Stimulated activated CD8-positive, alpha-beta memory T cell treated with anti-CD3 and anti-CD28 coated beads, Interleukin-7, amount 100 ng/mL, for 24 hours (primary cell): ENCODE measurements around the gene FBXL20.
"Not testable (repeated sequence)": the region's sequence is repeated elsewhere in the genome, so short reads cannot be mapped to it uniquely, and the experiment has no call there.

Experiments used
- DNase-seq: peaks from one replicate; pipeline ENCODE4 v3.0.0-alpha.2; 2020; ENCODE audit warnings: low read depth

Gene FBXL20

GRCh38 chr17:39401412-39402243 lies at the start of gene FBXL20:
Gene FBXL20, minus strand, starts transcription at chr17:39401626. Its CDS starts 224 bp downstream, at chr17:39401402.
- peak; percentile 84 for DNase-seq

DNA sequence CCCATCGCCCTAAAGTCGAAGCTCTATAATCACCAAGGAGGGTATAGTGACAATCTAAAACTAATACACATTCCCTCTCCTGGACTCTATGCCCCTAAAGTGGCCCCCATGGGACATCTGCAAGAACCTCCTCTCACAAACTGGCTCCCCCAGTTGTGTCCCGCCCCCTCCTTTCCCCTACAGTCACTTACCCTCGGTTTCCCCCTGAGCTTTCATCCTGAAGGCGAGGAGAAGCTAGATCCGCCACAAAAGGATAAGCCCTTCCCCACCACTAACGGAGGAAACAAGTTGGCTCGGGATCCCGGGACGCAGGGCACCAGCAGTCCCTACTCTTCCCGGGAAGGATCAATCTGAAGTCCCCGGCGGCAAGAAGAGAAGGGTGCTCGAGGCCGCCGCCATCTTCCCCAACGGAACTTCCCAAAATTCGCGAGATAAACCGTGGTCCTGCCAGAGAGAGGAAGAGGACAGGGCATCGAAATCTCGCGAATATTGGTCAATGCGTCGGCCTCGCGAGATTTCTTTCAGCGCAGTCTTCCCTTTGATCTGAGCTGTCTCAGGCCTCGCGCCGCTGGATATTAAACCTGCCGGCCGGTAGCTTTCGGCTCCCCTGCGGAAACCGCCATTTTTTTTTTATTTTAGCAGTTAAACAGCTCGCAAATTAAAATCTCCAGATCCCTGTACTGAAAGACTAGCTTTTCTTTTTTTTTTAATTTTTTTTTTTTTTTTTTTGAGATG lies 49.6 kb upstream of the FBXL20 start, which contains the start of gene MED1:
TSS of gene MED1 (minus strand) at position 417 of the 735 bp plus-strand sequence. CDS start at position 216, 201 bp downstream.
- DNase-seq, result peak; percentile 74

DNA sequence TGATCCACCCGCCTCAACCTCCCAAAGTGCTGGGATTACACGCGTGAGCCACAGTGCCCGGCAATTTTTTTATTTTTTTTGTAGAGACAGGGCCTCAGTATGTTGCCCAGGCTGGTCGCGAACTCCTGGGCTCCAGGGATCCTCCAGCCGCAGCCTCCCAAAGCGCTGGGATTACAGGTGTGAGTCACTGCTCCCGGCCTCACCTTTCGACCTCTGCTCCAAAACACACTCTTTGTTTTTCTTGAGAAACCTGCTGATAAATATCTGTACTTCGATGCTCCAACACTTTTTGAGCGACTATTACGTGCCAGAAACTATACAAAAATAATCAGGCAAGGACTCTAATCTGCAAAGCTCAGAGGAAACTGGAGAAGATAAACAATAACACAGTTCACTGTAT lies 48.6 kb upstream of the FBXL20 start:
- DNase-seq, result no peak

GRCh38 chr17:39447561-39447960 lies 46.1 kb upstream of the FBXL20 start:
- DNase-seq, result no peak

- DNase-seq, result no peak
Measured at GRCh38 chr17:39443326-39443725, 41.9 kb upstream of the FBXL20 start.

DNA sequence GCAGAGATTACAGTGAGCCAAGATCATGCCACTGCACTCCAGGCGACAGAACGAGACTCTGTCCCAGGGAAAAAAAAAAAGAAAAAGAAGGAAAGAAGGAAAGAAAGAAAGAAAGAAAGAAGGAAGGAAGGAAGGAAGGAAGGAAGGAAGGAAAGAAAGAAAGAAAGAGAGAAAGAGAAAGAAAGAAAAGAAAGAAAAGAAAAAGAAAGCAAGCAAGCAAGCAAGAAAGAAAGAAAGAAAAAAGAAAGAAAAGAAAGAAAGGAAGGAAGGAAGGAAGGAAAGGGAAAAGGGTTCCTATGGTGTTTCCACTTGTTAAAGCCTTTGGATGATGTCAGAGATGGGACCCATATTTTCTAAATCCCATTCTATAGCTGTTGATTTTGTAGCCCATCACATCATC lies 38.4 kb upstream of the FBXL20 start:
- DNase-seq, result not testable (repeated sequence)

DNA sequence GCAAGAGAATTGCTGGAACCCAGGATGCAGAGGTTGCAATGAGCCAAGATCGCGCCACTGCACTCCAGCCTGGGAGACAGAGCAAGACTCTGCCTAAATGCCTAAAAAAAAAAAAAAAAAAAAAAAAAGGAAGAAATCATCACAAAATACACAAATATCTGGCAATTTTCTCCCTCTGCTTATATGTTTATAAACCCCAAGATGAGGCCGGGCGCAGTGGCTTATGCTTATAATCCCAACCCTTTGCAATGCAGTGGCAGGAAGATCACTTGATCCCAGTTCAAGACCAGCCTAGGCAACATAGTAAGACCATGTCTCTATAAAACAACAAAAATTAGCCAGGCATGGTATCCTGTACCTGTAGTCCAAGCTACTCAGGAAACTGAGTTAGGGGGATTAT lies 28.2 kb upstream of the FBXL20 start:
- DNase-seq, result no peak

DNA sequence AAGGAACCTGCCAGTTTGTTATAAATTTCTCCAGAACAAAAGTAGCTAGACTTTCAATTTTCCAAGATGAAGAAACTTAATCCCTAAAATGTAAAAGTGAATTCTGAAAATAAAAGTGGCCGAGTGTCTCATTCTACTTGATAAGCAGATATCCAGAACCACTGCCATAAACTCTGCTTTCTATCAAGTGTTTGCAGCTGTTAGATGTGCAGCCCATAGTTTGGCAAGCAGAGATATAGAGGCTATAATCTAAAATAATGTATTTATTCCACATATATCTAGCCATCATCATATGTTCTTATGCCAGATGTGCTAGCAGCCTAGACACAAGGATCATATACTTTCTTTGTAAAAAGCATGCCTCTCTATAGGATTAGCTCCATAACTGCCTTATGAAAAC lies 14.7 kb upstream of the FBXL20 start:
- DNase-seq, result no peak

GRCh38 chr17:39410279-39410678 lies 8.9 kb upstream of the FBXL20 start:
- no peak for DNase-seq

- no peak for DNase-seq
Measured at GRCh38 chr17:39408360-39408759, 6.9 kb upstream of the FBXL20 start.

- no peak for DNase-seq
Measured at GRCh38 chr17:39406951-39407350, 5.5 kb upstream of the FBXL20 start.

- no peak for DNase-seq
Measured at GRCh38 chr17:39405436-39405835, 4.0 kb upstream of the FBXL20 start.

GRCh38 chr17:39404542-39405378 lies 3.3 kb upstream of the FBXL20 start:
- DNase-seq, result no peak

DNA sequence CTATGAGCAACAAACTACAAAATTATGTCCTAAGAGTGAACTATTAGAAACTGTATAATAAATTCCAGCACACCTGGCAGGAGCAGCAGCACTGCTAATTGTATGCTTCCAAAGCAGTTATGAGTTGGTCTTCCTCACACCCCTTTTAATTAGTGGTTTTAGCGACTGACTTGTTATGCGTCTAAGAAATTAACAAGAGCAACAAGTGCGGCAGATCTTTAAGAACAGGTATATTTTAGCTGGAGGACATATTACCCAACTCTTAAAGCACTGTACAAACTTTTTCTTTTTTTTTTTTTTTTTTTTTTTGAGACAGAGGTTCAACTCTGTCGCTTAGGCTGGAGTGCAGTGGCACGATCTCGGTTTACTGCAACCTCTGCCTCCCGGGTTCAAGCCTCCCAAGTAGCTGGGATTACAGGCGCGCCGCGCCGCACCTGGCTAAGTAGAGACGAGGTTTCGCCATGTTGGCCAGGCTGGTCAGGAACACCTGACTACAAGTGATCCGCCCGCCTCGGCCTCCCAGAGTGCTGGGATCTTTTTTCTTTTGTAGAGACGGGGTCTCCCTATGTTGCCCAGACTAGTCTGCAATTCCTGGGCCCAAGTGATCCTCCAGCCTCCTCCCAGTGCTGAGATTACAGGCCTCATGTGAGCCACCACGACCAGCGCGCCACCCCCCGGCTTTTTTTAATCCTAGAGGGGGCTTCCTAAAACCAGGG lies 1.6 kb upstream of the FBXL20 start:
- DNase-seq, result no peak

DNA sequence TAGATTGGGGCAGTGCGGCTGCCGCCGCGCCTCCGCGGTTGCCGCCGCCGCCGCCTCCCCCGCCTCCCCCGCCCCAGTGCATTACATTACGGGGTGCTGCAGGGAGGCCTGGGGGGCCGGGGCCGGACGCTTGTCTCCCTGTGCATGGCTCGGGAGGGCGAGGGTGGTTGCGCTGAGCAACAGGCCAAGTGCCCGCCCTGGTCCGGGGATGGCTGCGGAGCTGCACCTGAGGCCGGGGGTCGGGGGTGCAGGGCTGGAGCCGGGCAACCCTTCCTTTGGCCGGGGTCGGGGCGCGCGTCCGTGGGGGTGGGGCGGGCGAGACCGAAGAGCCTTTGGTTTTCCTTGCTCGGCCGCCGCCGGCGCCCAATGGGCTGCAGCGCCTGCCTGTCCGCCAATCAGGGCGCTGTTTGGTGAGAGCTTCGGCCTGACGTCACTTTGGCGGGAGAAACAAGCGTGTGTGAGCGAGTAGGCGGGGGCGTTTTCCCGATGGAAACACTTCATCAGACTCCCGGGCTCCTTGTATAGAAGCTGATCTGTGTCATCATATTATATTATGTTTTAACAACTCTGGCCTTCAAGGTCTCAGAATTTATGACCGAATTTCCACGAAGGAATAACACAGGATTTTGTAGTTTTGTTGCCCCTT lies 941 bp upstream of the FBXL20 start:
- DNase-seq, result peak; percentile 75

- DNase-seq, result no peak
Measured at GRCh38 chr17:39400547-39401411, 647 bp downstream of the FBXL20 start.

GRCh38 chr17:39399791-39400190 lies 1.6 kb downstream of the FBXL20 start:
- no peak for DNase-seq

GRCh38 chr17:39393736-39394135 lies 7.7 kb downstream of the FBXL20 start:
- DNase-seq, result no peak

- DNase-seq, result no peak
Measured at GRCh38 chr17:39391448-39391847, 10.0 kb downstream of the FBXL20 start.

DNA sequence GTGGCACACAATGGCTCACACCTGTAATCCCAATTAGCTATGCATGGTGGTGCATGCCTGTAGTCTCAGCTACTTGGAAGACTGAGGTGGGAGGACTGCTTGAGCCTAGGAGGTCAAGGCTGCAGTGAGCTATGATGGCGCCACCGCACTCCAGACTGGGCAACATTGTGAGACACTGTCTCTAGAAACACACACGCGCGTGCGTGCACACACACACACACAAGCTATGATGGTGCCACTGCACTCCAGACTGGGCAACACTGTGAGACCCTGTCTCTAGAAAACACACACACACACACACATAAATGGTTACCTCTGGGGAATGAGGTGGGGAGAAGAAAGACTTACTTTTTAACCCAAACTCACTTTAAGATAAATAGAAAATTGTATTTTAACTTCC lies 16.4 kb downstream of the FBXL20 start:
- no peak for DNase-seq
